B cell (primary cell): ENCODE data around the gene ELMO1.

Experiments
- EZH2 ChIP-seq: IDR thresholded peaks from 2 replicates; pipeline ENCODE4 v1.6.1; 2012; ENCODE audit warnings: borderline replicate concordance, low read depth, mild to moderate bottlenecking, moderate library complexity, low read length; ENCODE audit not compliant: insufficient read depth, poor library complexity, severe bottlenecking
- TF ChIP-seq, protein P1 (sequence below): fragments of 200-600 bp; IDR thresholded peaks from one replicate; pipeline ENCODE4 v1.8.0; 2022; ENCODE audit warnings: antibody characterized with exemption, mild to moderate bottlenecking

DNA sequence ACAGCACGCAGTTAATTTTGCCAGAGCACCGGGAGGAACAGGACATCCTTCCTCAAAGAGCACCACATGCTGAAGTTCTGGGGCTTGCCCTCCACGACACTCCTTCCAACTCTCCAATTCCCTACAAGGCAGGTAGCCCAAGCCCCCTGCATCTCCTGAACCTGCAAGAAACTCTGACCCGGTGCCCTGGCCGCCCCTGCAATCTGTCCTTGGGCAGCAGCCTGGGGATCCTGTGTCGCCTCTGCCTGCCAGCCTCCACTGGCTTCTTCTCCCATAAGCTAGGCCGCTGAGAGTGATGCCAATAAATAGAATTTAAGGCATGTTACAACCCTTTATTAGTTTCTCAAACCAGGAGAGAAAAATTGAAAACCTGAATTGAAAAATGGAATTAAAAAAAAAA, 182.8 kb downstream of the ELMO1 start:
- TF ChIP-seq, protein P1, sequence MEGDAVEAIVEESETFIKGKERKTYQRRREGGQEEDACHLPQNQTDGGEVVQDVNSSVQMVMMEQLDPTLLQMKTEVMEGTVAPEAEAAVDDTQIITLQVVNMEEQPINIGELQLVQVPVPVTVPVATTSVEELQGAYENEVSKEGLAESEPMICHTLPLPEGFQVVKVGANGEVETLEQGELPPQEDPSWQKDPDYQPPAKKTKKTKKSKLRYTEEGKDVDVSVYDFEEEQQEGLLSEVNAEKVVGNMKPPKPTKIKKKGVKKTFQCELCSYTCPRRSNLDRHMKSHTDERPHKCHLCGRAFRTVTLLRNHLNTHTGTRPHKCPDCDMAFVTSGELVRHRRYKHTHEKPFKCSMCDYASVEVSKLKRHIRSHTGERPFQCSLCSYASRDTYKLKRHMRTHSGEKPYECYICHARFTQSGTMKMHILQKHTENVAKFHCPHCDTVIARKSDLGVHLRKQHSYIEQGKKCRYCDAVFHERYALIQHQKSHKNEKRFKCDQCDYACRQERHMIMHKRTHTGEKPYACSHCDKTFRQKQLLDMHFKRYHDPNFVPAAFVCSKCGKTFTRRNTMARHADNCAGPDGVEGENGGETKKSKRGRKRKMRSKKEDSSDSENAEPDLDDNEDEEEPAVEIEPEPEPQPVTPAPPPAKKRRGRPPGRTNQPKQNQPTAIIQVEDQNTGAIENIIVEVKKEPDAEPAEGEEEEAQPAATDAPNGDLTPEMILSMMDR, result no peak
- no peak for TF ChIP-seq EZH2
